ENCODE results near the gene ZNF579. TPM values are rescaled to one million over a fixed set of nuclear protein-coding genes. Genes with fewer than 3 reads are reported as not detected.

ZNF579 gene
- polyA plus RNA-seq, 2 of the 4 experiments (the other 2 are of a cell fraction) = 6.5 to 16.2 TPM

DNA sequence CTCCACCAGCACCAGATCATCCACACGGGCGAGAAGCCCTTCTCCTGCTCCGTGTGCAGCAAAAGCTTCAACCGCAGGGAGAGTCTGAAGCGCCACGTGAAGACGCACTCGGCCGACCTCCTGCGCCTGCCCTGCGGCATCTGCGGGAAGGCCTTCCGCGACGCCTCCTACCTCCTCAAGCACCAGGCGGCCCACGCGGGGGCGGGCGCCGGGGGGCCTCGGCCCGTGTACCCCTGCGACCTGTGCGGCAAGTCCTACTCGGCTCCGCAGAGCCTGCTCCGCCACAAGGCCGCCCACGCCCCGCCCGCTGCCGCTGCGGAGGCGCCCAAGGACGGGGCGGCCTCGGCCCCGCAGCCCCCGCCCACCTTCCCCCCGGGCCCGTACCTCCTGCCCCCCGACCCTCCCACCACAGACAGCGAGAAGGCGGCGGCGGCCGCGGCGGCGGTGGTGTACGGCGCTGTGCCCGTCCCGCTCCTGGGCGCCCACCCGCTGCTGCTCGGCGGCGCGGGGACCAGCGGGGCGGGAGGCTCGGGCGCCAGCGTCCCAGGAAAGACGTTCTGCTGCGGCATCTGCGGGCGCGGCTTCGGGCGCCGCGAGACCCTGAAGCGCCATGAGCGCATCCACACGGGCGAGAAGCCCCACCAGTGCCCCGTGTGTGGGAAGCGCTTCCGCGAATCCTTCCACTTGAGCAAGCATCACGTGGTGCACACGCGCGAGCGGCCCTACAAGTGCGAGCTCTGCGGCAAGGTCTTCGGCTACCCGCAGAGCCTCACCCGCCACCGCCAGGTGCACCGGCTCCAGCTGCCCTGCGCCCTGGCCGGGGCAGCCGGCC lies 34.3 kb upstream of the ZNF579 start (continued):
- TF ChIP-seq HMGXB4 (CRISPR knock-in tag; IDR thresholded peaks at IDR 0.05; ENCODE audit: borderline replicate concordance) = no peak

GRCh38 chr19:55613930-55614710 lies 33.5 kb upstream of the ZNF579 start:
- FAIRE-seq = no peak
- CTCF ChIA-PET = interaction anchor here (1.5 to 2.3 kb wide), 2 partner anchors 8 to 17 kb away, joined by 8 to 13 read pairs; no protein-coding TSS in a partner anchor
- Histone ChIP-seq H3K4me3 (no peak overlapping the region), H3K9me3 (no peaks in the 10 kb centered on the region), H3K4me1 (no peaks in the 10 kb centered on the region), H3K27ac (no peak overlapping the region), H3K4me2 (no peak overlapping the region)
- WGBS (ENCODE audit: missing lambda C conversion rate) = 92% methylated on average over 64 of the region's 75 CpGs
- TF ChIP-seq HMGXB4 (CRISPR knock-in tag; IDR thresholded peaks at IDR 0.05; ENCODE audit: borderline replicate concordance) (no peak), RARB (CRISPR knock-in tag; IDR thresholded peaks at IDR 0.05) (no peak), TFCP2L1 (CRISPR knock-in tag; IDR thresholded peaks at IDR 0.05) (no peak)
- no peak for ATAC-seq
- POLR2A ChIA-PET = no interaction called here
- no peak for DNase-seq (ENCODE audit: low read depth in 1 of 2, low spot score in 1 of 2)

DNA sequence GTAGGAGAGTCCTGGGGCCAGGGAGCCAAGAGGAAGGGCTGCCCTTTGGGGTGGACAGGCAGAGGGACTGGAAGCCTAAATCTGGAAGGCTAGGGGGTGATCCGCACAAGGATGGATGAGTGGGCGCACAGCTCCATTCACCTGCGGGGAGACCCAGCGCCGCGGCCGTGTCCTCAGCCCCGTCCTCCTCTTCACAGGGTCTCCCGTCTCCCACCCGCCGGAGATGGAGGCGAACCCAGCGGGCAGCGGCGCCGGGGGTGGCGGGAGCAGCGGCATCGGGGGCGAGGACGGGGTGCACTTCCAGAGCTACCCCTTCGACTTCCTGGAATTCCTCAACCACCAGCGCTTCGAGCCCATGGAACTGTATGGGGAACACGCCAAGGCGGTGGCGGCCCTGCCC lies 32.7 kb upstream of the ZNF579 start:
- Histone ChIP-seq H3K4me2 (no peak overlapping the region), H3K4me1 (no peaks in the 10 kb centered on the region), H3K27ac (no peak overlapping the region), H3K4me3 (no peak overlapping the region), H3K9me3 (no peaks in the 10 kb centered on the region)
- no peak for TF ChIP-seq HEYL (CRISPR knock-in tag; IDR thresholded peaks at IDR 0.05)
- TF ChIP-seq MYC (IDR thresholded peaks at IDR 0.05; ENCODE audit: borderline replicate concordance, low read length) = no peak
- no peak for TF ChIP-seq MAZ (IDR thresholded peaks at IDR 0.05; ENCODE audit: borderline replicate concordance, low read depth, low read length)
- TF ChIP-seq EP300 (IDR thresholded peaks at IDR 0.05) = no peak
- TF ChIP-seq SMC3 (IDR thresholded peaks at IDR 0.05) = no peak
- TF ChIP-seq ZSCAN20 (CRISPR knock-in tag; IDR thresholded peaks at IDR 0.05) = no peak
- TF ChIP-seq POLR2A (IDR thresholded peaks at IDR 0.05; ENCODE audit: low read length) = no peak
- no peak for TF ChIP-seq RFX5 (IDR thresholded peaks at IDR 0.05)
- TF ChIP-seq POLR2AphosphoS2 (conservative IDR thresholded peaks at IDR 0.05; ENCODE audit: low read length) = no peak
- no peak for TF ChIP-seq NR3C1 (IDR thresholded peaks at IDR 0.05)
- no peak for TF ChIP-seq HOXB5 (CRISPR knock-in tag; IDR thresholded peaks at IDR 0.05)
- TF ChIP-seq ESRRA (IDR thresholded peaks at IDR 0.05; ENCODE audit: borderline replicate concordance, low read length) = no peak
- TF ChIP-seq CHD4 (IDR thresholded peaks at IDR 0.05; ENCODE audit: borderline replicate concordance) = no peak
- no peak for ATAC-seq
- 96% methylated on average over 27 of the region's 27 CpGs for WGBS (ENCODE audit: missing lambda C conversion rate)
- CTCF ChIA-PET = interaction anchor here (1.5 to 16.7 kb wide), 4 partner anchors 9 to 146 kb away, joined by 8 to 348 read pairs (median 80); partner anchors contain the start of gene ZNF784
- FAIRE-seq = no peak
- DNase-seq (ENCODE audit: low read depth in 1 of 2, low spot score in 1 of 2) = no peak
- POLR2A ChIA-PET = interaction anchor here (0.7 kb wide), 1 partner anchor 11 kb away, joined by 3 read pairs; the partner anchor contains the start of gene ZNF784

Data from A549 (cell line).